GM21529 (cell line): ENCODE measurements around the gene CCT6B.
"Not testable (repeated sequence)": the region's sequence is repeated elsewhere in the genome, so short reads cannot be mapped to it uniquely, and the experiment has no call there.

Experiments
- ATAC-seq: cut with Tn5 transposase; IDR thresholded peaks from one replicate; pipeline ENCODE4 v1.9.1; 2021; ENCODE audit not compliant: unreplicated experiment

Gene CCT6B

GRCh38 chr17:34980681-34981537 is 19.6 kb upstream of the CCT6B start:
- ATAC-seq: peak; percentile 72

DNA sequence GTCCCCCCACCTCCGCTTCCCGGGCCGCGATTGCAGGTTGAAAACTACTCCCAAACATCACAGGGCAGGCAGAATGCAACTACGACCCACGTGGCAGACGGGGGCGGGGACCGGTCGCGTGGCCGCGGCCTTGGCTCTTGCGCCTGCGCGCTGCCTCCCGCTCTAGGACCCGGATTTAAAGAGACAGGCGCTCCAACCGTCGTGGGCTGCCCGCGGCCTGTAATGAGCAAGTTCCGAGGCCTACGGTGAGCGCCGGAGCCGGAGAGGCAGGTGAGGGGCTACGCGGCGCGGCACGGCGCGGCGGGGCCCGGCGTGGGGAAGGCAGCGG is 19.1 kb upstream of the CCT6B start, which contains the start of gene LIG3:
TSS of gene LIG3 (plus strand) at position 160 of the 328 bp plus-strand sequence. CDS start 2,494 bp downstream, outside the sequence.
- peak; percentile 76 for ATAC-seq

GRCh38 chr17:34979650-34980352 is 18.5 kb upstream of the CCT6B start:
- no peak for ATAC-seq

DNA sequence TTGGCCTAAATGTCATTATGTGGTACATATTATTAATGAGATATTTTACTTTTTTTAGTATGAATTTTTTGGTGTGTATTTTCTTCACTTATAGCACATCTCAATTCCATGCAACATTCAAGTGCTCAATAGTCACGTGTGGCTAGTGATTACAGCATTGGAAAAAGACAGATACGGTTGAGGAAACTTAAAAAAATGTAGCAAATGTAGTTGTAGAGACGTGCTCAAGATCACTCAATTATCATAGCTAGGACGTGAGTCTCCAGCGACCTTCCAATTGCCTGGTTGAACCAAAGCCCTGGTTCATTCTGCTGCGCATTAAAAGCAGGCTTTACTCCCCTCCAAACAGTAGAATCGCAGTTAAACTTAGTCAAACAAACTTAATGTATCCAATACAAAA is 17.9 kb upstream of the CCT6B start:
- ATAC-seq: no peak

- no peak for ATAC-seq
Measured at GRCh38 chr17:34974794-34975785, 13.8 kb upstream of the CCT6B start.

DNA sequence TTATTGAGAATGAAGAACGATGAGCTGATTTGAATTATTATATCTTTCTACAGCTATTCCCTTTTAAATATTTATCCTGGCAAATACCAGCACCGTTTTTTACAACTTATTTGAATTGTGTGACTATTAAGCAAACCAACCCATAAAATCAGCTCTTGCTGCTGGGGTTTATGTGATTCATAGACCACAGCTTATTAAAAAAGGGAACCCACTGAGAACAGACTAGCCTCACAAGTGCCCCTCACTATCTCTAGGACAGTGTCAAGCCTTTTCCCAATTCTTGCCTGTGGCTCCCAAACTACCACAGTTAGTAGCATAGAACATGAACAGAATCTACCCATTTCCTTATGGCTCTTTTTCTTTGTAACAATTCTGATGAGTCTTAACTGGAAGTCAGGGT is 12.9 kb upstream of the CCT6B start:
- no peak for ATAC-seq

DNA sequence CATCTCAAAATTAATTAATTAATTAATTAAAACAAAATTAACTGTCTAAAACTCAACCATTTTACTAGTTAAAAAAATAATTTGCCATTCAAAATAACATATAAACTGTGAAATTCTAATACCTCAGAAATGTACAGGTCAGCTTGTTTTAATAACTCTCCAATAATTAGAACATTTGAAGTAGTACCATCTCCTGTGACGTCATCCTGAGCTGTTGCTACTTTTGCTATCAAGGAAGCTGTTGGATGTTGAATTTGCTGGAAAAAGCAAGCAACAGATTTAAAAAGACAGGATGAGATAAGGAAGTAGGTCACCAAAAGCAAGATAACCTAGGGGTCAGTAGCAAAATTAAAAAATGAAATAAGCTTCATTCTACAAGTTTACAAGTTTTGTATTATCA is 2.8 kb downstream of the CCT6B start:
- ATAC-seq: no peak

DNA sequence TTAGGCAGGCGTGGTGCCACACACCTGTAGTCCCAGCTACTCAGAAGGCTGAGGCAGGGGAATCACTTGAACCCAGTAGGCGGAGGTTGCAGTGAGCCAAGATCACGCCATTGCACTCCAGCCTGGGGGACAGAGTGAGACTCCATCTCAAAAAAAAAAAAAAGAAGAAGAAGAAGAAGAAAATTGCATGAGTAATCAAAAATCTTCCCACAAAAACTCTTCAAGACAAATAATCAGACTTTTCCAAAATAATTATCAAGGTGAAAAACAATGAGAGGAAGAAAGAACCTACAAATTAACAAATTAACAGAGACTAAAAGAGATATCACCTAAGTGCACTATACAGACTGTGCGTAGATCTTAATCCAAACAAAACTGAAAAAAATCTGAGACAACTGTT is 10.5 kb downstream of the CCT6B start:
- not testable (repeated sequence) for ATAC-seq

- ATAC-seq: no peak
Measured at GRCh38 chr17:34930283-34930682, 31.0 kb downstream of the CCT6B start.

- no peak for ATAC-seq
Measured at GRCh38 chr17:34926661-34927060, 34.6 kb downstream of the CCT6B start.

DNA sequence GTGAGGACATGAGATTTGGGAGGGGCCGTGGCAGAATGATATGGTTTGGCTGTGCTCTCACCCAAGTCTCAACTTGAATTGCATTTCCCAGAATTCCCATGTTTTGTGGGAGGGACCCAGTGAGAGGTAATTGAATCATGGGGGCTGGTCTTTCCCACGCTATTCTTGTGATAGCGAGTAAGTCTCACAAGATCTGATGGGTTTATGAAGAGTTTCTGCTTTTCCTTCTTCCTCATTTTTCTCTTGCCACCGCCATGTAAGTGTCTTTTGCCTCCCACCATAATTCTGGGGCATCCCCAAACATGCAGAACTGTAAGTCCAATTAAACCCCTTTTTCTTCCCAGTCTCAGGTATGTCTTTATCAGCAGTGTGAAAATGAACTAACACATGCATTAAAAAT is 40.6 kb downstream of the CCT6B start:
- no peak for ATAC-seq

DNA sequence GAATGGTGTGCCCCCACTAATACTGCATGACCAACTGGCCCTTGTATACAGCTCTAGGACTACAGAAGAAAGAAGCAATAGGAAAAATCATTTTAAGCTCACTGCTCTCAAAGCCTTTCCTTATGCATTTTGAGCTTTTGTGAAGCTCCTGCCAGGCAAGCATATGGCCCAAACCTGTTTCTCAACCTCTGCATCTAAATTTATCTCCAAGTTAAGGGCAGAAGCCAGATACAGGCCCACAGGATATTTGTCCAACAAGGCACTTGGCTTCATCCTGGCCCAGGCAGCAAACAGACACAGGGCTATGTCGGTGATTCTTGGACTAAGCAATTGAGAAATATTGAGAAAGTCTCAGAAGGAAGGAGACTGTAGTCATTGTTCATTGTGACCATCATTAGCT is 43.9 kb downstream of the CCT6B start:
- ATAC-seq: no peak

DNA sequence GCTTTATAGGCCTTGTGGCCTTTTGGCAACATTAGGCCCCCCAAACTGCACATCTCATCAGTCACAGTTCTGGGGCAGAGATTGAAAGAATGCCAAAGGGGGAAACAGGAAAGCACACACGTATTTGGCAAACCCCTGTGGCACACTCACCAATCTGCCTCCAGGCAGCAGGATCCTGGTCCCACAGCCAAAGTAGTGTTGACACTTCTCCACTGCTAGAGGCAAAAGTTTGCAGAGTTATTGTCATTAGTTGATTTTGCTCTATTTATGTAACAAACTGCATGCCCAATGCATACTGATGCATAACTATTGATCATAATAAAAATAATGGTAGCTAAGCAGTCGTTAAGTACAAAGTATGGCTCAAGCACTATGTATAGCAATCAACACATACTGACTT is 45.1 kb downstream of the CCT6B start:
- no peak for ATAC-seq

GRCh38 chr17:34913001-34913400 is 48.3 kb downstream of the CCT6B start:
- ATAC-seq: no peak

GRCh38 chr17:34909040-34909439 is 52.2 kb downstream of the CCT6B start:
- ATAC-seq: no peak

- ATAC-seq: no peak
Measured at GRCh38 chr17:34902831-34903547, 58.3 kb downstream of the CCT6B start.

DNA sequence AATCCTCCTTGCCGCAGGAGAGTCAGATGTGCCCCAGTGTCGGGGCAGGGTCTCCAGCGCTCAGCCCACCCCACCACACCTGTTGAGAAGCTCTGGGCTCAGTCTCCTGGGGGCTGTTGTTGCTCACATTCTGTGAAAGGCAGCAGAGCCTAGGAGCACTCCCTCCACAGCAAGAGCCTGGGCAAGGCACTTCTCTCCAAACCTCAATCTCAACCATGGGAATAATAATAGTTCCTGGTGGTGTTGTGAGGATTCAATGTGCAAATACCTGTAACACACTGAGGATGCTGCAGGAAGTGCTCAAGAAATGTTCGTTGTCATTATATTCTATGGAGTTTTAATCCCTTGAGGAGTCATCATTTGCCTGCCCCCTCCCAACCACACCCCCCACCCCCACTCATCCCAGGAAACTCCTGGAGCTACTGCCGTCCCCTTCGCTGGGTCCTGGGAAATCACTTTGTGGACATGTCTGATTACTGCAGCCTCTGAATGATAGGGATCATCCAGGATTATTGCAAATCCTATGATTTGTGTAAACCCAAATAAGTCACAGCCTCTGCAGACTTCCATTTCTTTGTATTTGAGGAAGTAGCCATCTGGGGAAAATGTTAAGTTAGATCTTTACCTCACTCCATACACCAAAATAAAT is 61.5 kb downstream of the CCT6B start:
- ATAC-seq: no peak

DNA sequence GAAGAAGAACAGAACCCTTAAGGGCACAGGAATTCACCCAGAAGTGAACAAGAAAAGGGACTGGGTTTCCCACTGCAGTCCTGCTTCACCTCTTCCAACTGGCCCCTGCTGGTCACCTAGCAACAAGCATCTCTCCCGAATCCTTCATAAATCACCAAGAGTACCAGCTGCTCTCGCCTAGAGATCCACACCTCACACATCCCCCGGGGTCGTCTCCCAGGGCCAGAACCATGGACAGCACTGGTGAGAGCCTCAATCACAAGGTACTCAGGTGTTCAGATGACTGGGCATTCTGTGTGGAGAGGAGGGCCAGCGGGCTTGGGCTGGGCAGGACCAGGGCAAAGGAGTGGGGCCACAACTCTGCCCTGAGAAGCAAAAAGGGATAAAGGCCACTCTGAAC is 65.9 kb downstream of the CCT6B start:
- no peak for ATAC-seq

GRCh38 chr17:34894964-34895363 is 66.3 kb downstream of the CCT6B start:
- no peak for ATAC-seq
